ENCODE results near the gene MUSTN1. TPM values are rescaled to one million over a fixed set of nuclear protein-coding genes. Genes with fewer than 3 reads are reported as not detected.

Gene MUSTN1
- total RNA-seq (2014; rRNA removed; shearing (Covaris generic)) (not detected in 2 replicates), polyA plus RNA-seq (2016; fragmentation: Nextera tagmentation; extraction: Ambion mirVana) (not detected in 2 replicates)

DNA sequence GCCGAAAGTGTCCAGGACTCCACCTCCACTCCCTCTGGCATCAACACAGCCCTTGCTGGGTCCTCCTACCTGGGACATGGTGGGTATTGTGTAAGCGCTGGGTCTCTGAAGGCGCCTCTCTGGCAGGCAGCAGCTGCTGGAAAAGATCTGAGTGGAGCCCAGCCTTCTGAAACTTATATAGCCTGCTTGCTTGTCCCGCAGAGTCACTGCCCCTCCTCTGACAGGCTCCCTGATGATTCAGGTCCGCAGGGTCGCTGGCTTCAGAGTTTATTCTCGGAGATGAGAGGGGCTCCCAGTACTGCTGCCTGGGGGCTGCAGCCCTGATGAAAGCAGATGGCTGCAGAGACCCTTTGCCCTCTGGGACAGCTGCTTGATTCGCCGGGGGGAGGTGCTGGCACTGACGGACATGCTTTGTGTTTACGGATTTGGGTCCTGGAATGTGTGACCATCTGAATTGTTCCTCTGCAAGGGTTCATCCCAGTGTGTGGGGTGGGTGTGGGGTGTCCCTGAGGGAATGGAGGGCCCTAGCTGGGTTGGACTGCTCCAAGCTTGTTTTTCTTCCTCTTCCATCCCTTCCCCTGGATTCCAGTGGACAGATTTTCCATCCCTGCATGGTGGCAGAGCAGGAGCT, at the start of gene MUSTN1:
Gene MUSTN1, minus strand, starts transcription at position 149 of the 631 bp plus-strand sequence. Its CDS starts 71 bp downstream, at position 78.
- Histone ChIP-seq H4K20me1 (ENCODE audit: insufficient read depth) (no peaks in the 10 kb centered on the region), H3K79me2 (ENCODE audit: insufficient read depth) (no peaks in the 10 kb centered on the region), H3K9me2 (ENCODE audit: insufficient read depth) (no peaks in the 10 kb centered on the region), H3K4me2 (ENCODE audit: unreplicated experiment) (no peak within 1 kb of the TSS), H3K27ac (no peak within 1 kb of the TSS), H2AFZ (no peak within 1 kb of the TSS), H3K4me1 (ENCODE audit: insufficient read depth) (peaks cover 8% of the 10 kb centered on the region), H3K27me3 (replicated peaks; ENCODE audit: insufficient read depth) (no peaks in the 10 kb centered on the region), H3K36me3 (ENCODE audit: low read depth) (no peaks in the 10 kb centered on the region), H3K9me3 (ENCODE audit: low read depth) (no peaks in the 10 kb centered on the region), H3F3A (ENCODE audit: insufficient read depth) (no peaks in the 10 kb centered on the region), H3K4me3 (no peak within 1 kb of the TSS), H3K9ac (no peak within 1 kb of the TSS)
- in situ Hi-C loops (cut with MboI) = no loop called here
- TF ChIP-seq EZH2phosphoT487 (IDR thresholded peaks at IDR 0.05; ENCODE audit: insufficient read depth, low read depth) (no peak), EZH2 (IDR thresholded peaks at IDR 0.05; ENCODE audit: insufficient read depth, poor library complexity, severe bottlenecking) (no peak)
- WGBS, 2 experiments (ENCODE audit: low coverage in 1 of 2, low lambda C conversion rate in 2 of 2, missing lambda C conversion rate in 2 of 2) = 68 to 70% methylated on average over 11 of the region's 11 CpGs
- no peak for DNase-seq

- Histone ChIP-seq H3K9me2 (ENCODE audit: insufficient read depth) (no peaks in the 10 kb centered on the region), H3K9ac (no peak overlapping the region), H3K4me1 (ENCODE audit: insufficient read depth) (no peaks in the 10 kb centered on the region), H4K20me1 (ENCODE audit: insufficient read depth) (no peaks in the 10 kb centered on the region), H3K9me3 (ENCODE audit: low read depth) (no peaks in the 10 kb centered on the region), H3K27ac (no peak overlapping the region), H3K36me3 (ENCODE audit: low read depth) (no peaks in the 10 kb centered on the region), H3K79me2 (ENCODE audit: insufficient read depth) (peaks cover 19% of the 10 kb centered on the region), H3K27me3 (replicated peaks; ENCODE audit: insufficient read depth) (no peaks in the 10 kb centered on the region), H3K4me3 (no peak overlapping the region), H2AFZ (no peak overlapping the region), H3F3A (ENCODE audit: insufficient read depth) (no peaks in the 10 kb centered on the region), H3K4me2 (ENCODE audit: unreplicated experiment) (no peak overlapping the region)
- whole genome bisulfite sequencing, 2 experiments (ENCODE audit: low coverage in 1 of 2, low lambda C conversion rate in 2 of 2, missing lambda C conversion rate in 2 of 2) = 92 to 99% methylated on average over 4 of the region's 4 CpGs
- no peak for TF ChIP-seq EZH2phosphoT487 (IDR thresholded peaks at IDR 0.05; ENCODE audit: insufficient read depth, low read depth)
- no peak for TF ChIP-seq EZH2 (IDR thresholded peaks at IDR 0.05; ENCODE audit: insufficient read depth, poor library complexity, severe bottlenecking)
- in situ Hi-C loops (cut with MboI) = no loop called here
- DNase-seq = no peak
Measured at GRCh38 chr3:52882377-52882776, 47.6 kb upstream of the MUSTN1 start.

DNA sequence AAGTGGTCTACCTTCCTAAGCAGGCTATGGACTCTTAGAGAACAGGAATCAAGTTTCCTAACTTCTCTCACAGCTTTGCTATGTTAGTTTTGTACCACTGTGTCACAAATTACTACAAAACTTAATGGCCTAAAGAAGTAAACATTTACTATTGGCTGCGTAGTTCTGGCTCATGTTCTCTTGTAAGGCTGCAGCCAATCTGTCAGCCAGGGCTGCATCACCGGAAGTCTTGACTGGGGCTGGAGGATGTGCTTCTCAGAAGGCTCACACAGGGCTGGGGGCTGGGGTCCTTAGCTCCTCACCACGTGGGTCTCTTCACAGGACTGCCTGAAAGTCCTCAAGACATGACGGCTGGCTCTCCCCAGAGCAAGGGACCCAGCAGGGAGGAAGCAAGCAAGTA, 47.1 kb upstream of the MUSTN1 start:
- in situ Hi-C loops (cut with MboI) = no loop called here
- Histone ChIP-seq H2AFZ (no peak overlapping the region), H4K20me1 (ENCODE audit: insufficient read depth) (no peaks in the 10 kb centered on the region), H3K36me3 (ENCODE audit: low read depth) (no peaks in the 10 kb centered on the region), H3K9me2 (ENCODE audit: insufficient read depth) (no peaks in the 10 kb centered on the region), H3K9ac (no peak overlapping the region), H3K4me2 (ENCODE audit: unreplicated experiment) (no peak overlapping the region), H3K4me1 (ENCODE audit: insufficient read depth) (no peaks in the 10 kb centered on the region), H3K27ac (no peak overlapping the region), H3K4me3 (no peak overlapping the region), H3K27me3 (replicated peaks; ENCODE audit: insufficient read depth) (no peaks in the 10 kb centered on the region), H3K9me3 (ENCODE audit: low read depth) (no peaks in the 10 kb centered on the region), H3F3A (ENCODE audit: insufficient read depth) (no peaks in the 10 kb centered on the region), H3K79me2 (ENCODE audit: insufficient read depth) (peaks cover 13% of the 10 kb centered on the region)
- TF ChIP-seq EZH2 (IDR thresholded peaks at IDR 0.05; ENCODE audit: insufficient read depth, poor library complexity, severe bottlenecking) (no peak), EZH2phosphoT487 (IDR thresholded peaks at IDR 0.05; ENCODE audit: insufficient read depth, low read depth) (no peak)
- 57 to 66% methylated on average over 4 of the region's 4 CpGs for WGBS, 2 experiments (ENCODE audit: low coverage in 1 of 2, low lambda C conversion rate in 2 of 2, missing lambda C conversion rate in 2 of 2)
- no peak for DNase-seq

GRCh38 chr3:52880474-52880873, 45.7 kb upstream of the MUSTN1 start:
- Histone ChIP-seq H3K9ac (no peak overlapping the region), H2AFZ (no peak overlapping the region), H3K9me3 (ENCODE audit: low read depth) (no peaks in the 10 kb centered on the region), H3K4me3 (no peak overlapping the region), H3K27ac (no peak overlapping the region), H3K9me2 (ENCODE audit: insufficient read depth) (no peaks in the 10 kb centered on the region), H3K27me3 (replicated peaks; ENCODE audit: insufficient read depth) (no peaks in the 10 kb centered on the region), H3K4me2 (ENCODE audit: unreplicated experiment) (no peak overlapping the region), H3K36me3 (ENCODE audit: low read depth) (no peaks in the 10 kb centered on the region), H3K79me2 (ENCODE audit: insufficient read depth) (0 out of 2 replicates have a peak, but pooled peaks cover 8% of the 10 kb centered on the region), H4K20me1 (ENCODE audit: insufficient read depth) (no peaks in the 10 kb centered on the region), H3F3A (ENCODE audit: insufficient read depth) (no peaks in the 10 kb centered on the region), H3K4me1 (ENCODE audit: insufficient read depth) (no peaks in the 10 kb centered on the region)
- no peak for DNase-seq
- WGBS, 2 experiments (ENCODE audit: low coverage in 1 of 2, low lambda C conversion rate in 2 of 2, missing lambda C conversion rate in 2 of 2) = 95 to 98% methylated on average over 3 of the region's 3 CpGs
- TF ChIP-seq EZH2 (IDR thresholded peaks at IDR 0.05; ENCODE audit: insufficient read depth, poor library complexity, severe bottlenecking) = no peak
- no peak for TF ChIP-seq EZH2phosphoT487 (IDR thresholded peaks at IDR 0.05; ENCODE audit: insufficient read depth, low read depth)
- in situ Hi-C loops (cut with MboI) = no loop called here
